IMR-90 (cell line): ENCODE results near the gene RGL1. TPM values are rescaled to one million over a fixed set of nuclear protein-coding genes. Genes with fewer than 3 reads are reported as not detected.

Experiments
- ATAC-seq: fragments of 200-7000 bp; cut with Tn5 transposase; 2 replicates; pipeline ENCODE4 v1.9.1; 2020; ENCODE audit warnings: low read depth, mild to moderate bottlenecking, moderate library complexity
- BruUV-seq: library from RNA; stranded (reverse); fragments of 400-500 nt; replicated peaks from 2 replicates; lab custom pipeline; 2021; lab: Mats Ljungman, UMichigan
- CTCF ChIA-PET: fragments of 300-600 bp; formaldehyde crosslinking; extraction: SDS; loops from one replicate; lab custom pipeline; 2021; ENCODE audit warnings: antibody characterized with exemption; lab: Yijun Ruan, JAX
- POLR2A ChIA-PET: fragments of 300-600 bp; sonication (Branson Sonifier 250); formaldehyde crosslinking; loops from one replicate; lab custom pipeline; 2022; ENCODE audit warnings: antibody characterized with exemption; ENCODE audit not compliant: unreplicated experiment; lab: Charles Lee
- DNase-seq: peaks from one replicate; pipeline ENCODE4 v3.0.0; 2013
- H2AFZ ChIP-seq: replicated peaks from 2 replicates; pipeline ENCODE3; 2013; ENCODE audit warnings: low read length, mild to moderate bottlenecking; ENCODE audit not compliant: poor library complexity
- H2AK5ac ChIP-seq: 2 replicates; pipeline ENCODE4 v1.6.1; 2013; ENCODE audit warnings: low read depth, low read length, inconsistent platforms
- H2AK9ac ChIP-seq: replicated peaks from 2 replicates; pipeline ENCODE3; 2013; ENCODE audit warnings: mild to moderate bottlenecking, low read depth, low read length, moderate library complexity; ENCODE audit not compliant: poor library complexity
- H2BK120ac ChIP-seq: 2 replicates; pipeline ENCODE4 v1.6.1; 2013; ENCODE audit warnings: low read depth, low read length, inconsistent platforms
- H2BK15ac ChIP-seq: 3 replicates; pipeline ENCODE4 v1.6.1; 2013; ENCODE audit warnings: low read depth, low read length, inconsistent platforms
- H2BK20ac ChIP-seq: 2 replicates; pipeline ENCODE4 v1.6.1; 2013; ENCODE audit warnings: low read depth, mild to moderate bottlenecking, inconsistent platforms, low read length, moderate library complexity
- H2BK5ac ChIP-seq: 2 replicates; pipeline ENCODE4 v1.6.1; 2013; ENCODE audit warnings: mild to moderate bottlenecking, low read depth, low read length, inconsistent platforms; ENCODE audit not compliant: poor library complexity, severe bottlenecking
- H3K14ac ChIP-seq: replicated peaks from 2 replicates; pipeline ENCODE4 v1.6.1; 2013; ENCODE audit warnings: low read depth, low read length, inconsistent platforms
- H3K18ac ChIP-seq: 2 replicates; pipeline ENCODE4 v1.6.1; 2013; ENCODE audit warnings: low read depth, low read length, control low read depth
- H3K23ac ChIP-seq: 2 replicates; pipeline ENCODE4 v1.6.1; 2013; ENCODE audit warnings: low read depth, low read length, inconsistent platforms
- H3K27ac ChIP-seq: 2 replicates; pipeline ENCODE4 v1.5.1; 2013; ENCODE audit warnings: mild to moderate bottlenecking, control low read depth, low read length; ENCODE audit not compliant: insufficient read depth
- H3K27me3 ChIP-seq: 2 replicates; pipeline ENCODE4 v1.6.1; 2013; ENCODE audit warnings: low read length; ENCODE audit not compliant: control insufficient read depth, insufficient read depth
- H3K36me3 ChIP-seq: 2 replicates; pipeline ENCODE4 v1.6.1; 2013; ENCODE audit warnings: low read length, mixed read lengths; ENCODE audit not compliant: control insufficient read depth, insufficient read depth
- H3K4ac ChIP-seq: 2 replicates; pipeline ENCODE4 v1.6.1; 2013; ENCODE audit warnings: low read depth, low read length, inconsistent platforms
- H3K4me1 ChIP-seq: 2 replicates; pipeline ENCODE4 v1.6.1; 2013; ENCODE audit warnings: low read length, mixed read lengths; ENCODE audit not compliant: control insufficient read depth, insufficient read depth
- H3K4me2 ChIP-seq: 2 replicates; pipeline ENCODE4 v1.6.1; 2013; ENCODE audit warnings: low read depth, mild to moderate bottlenecking, control low read depth, low read length, moderate library complexity
- H3K4me3 ChIP-seq: 2 replicates; pipeline ENCODE4 v1.5.1; 2013; ENCODE audit warnings: low read depth, mild to moderate bottlenecking, control low read depth, low read length, moderate library complexity; ENCODE audit not compliant: insufficient read depth
- H3K56ac ChIP-seq: 2 replicates; pipeline ENCODE4 v1.6.1; 2013; ENCODE audit warnings: low read length, inconsistent platforms; ENCODE audit not compliant: insufficient read depth; ENCODE audit errors: extremely low read depth
- H3K79me1 ChIP-seq, 2 experiments: 2 replicates each; pipeline ENCODE4 v1.6.1; 2013; ENCODE audit warnings: low read length in 2 of 2, inconsistent platforms in 1 of 2, low read depth in 1 of 2
- H3K9ac ChIP-seq: 2 replicates; pipeline ENCODE4 v1.6.1; 2013; ENCODE audit warnings: low read depth, low read length, control low read depth
- H3K9me1 ChIP-seq: 2 replicates; pipeline ENCODE4 v1.6.1; 2013; ENCODE audit warnings: low read length, inconsistent platforms; ENCODE audit not compliant: insufficient read depth
- H3K9me3 ChIP-seq: 2 replicates; pipeline ENCODE4 v1.6.1; 2013; ENCODE audit warnings: low read length; ENCODE audit not compliant: control insufficient read depth, insufficient read depth
- H4K20me1 ChIP-seq: 2 replicates; pipeline ENCODE4 v1.6.1; 2013; ENCODE audit warnings: low read length, inconsistent platforms; ENCODE audit not compliant: insufficient read depth
- H4K5ac ChIP-seq: 2 replicates; pipeline ENCODE4 v1.6.1; 2013; ENCODE audit warnings: mild to moderate bottlenecking, low read depth, low read length, control low read depth
- H4K8ac ChIP-seq, 2 experiments: 2 replicates each; pipeline ENCODE4 v1.6.1; 2013; ENCODE audit warnings: low read depth in 2 of 2, low read length in 2 of 2, control low read depth in 1 of 2, inconsistent platforms in 1 of 2
- H4K91ac ChIP-seq: 2 replicates; pipeline ENCODE4 v1.6.1; 2013; ENCODE audit warnings: low read depth, low read length, inconsistent platforms; ENCODE audit not compliant: insufficient read depth
- BHLHE40 ChIP-seq: fragments of 150-350 bp; IDR thresholded peaks from 2 replicates; pipeline ENCODE4 v1.6.1; 2016; ENCODE audit warnings: mild to moderate bottlenecking, low read depth, low read length
- CEBPB ChIP-seq: IDR thresholded peaks from 2 replicates; pipeline ENCODE4 v1.6.1; 2012; ENCODE audit warnings: low read depth, low read length, improper control_type of control experiment
- CHD1 ChIP-seq: IDR thresholded peaks from 2 replicates; pipeline ENCODE4 v1.6.1; 2012; ENCODE audit warnings: low read depth, low read length, improper control_type of control experiment
- ELK1 ChIP-seq: fragments of 150-350 bp; IDR thresholded peaks from 2 replicates; pipeline ENCODE4 v1.6.1; 2016; ENCODE audit warnings: low read depth, mild to moderate bottlenecking, low read length, moderate library complexity, borderline replicate concordance
- FOS ChIP-seq: fragments of 150-350 bp; IDR thresholded peaks from 2 replicates; pipeline ENCODE4 v1.6.1; 2016; ENCODE audit warnings: low read depth, low read length
- MAZ ChIP-seq: IDR thresholded peaks from 2 replicates; pipeline ENCODE4 v1.6.1; 2012; ENCODE audit warnings: low read depth, mild to moderate bottlenecking, low read length, improper control_type of control experiment, moderate library complexity, borderline replicate concordance
- MXI1 ChIP-seq: IDR thresholded peaks from 2 replicates; pipeline ENCODE4 v1.6.1; 2012; ENCODE audit warnings: low read depth, mild to moderate bottlenecking, low read length, moderate library complexity, borderline replicate concordance
- NFE2L2 ChIP-seq: fragments of 150-350 bp; IDR thresholded peaks from 2 replicates; pipeline ENCODE4 v1.6.1; 2016; ENCODE audit warnings: low read depth, mild to moderate bottlenecking, low read length
- POLR2A ChIP-seq: IDR thresholded peaks from 2 replicates; pipeline ENCODE4 v1.6.1; 2012; ENCODE audit warnings: mild to moderate bottlenecking, low read depth, low read length
- RAD21 ChIP-seq: IDR thresholded peaks from 2 replicates; pipeline ENCODE4 v1.6.1; 2012; ENCODE audit warnings: low read length, improper control_type of control experiment
- RCOR1 ChIP-seq: IDR thresholded peaks from 2 replicates; pipeline ENCODE4 v1.6.1; 2012; ENCODE audit warnings: mild to moderate bottlenecking, low read length, improper control_type of control experiment; ENCODE audit not compliant: insufficient replicate concordance
- RFX5 ChIP-seq: IDR thresholded peaks from 2 replicates; pipeline ENCODE4 v1.8.0; 2012; ENCODE audit warnings: low read depth, mild to moderate bottlenecking, low read length, moderate library complexity
- SMC3 ChIP-seq: fragments of 150-350 bp; IDR thresholded peaks from 2 replicates; pipeline ENCODE4 v1.6.1; 2016; ENCODE audit warnings: low read depth, mild to moderate bottlenecking, antibody characterized with exemption, low read length, moderate library complexity
- USF2 ChIP-seq: fragments of 150-350 bp; IDR thresholded peaks from 2 replicates; pipeline ENCODE4 v1.6.1; 2017; ENCODE audit warnings: mild to moderate bottlenecking, antibody characterized with exemption, low read length, low read depth
- WGBS, 2 experiments: methylation state at CpG; one replicate each; pipeline versions ENCODE4 v1.1.5 to v1.1.7; 2013; ENCODE audit warnings: missing lambda C conversion rate in 2 of 2; ENCODE audit not compliant: insufficient read length in 1 of 2; ENCODE audit errors: extremely low coverage in 2 of 2; 5-methylcytosine and 5-hydroxymethylcytosine counted together
- dilution Hi-C: fragments of 300-500 bp; cut with HindIII; formaldehyde crosslinking; loops from one replicate; pipeline ENCODE4 v1.14.3; 2018; ENCODE audit warnings: low sequenced_read_pairs; ENCODE audit not compliant: unreplicated experiment
- in situ Hi-C: fragments of 300-500 bp; cut with MboI; formaldehyde crosslinking; loops from 3 replicates; pipeline ENCODE4 v1.14.3; 2019; ENCODE audit warnings: low sequenced_read_pairs, inconsistent platforms, mixed read lengths
- intact Hi-C: fragments of 100-400 bp; cut with micrococcal nuclease; formaldehyde crosslinking; loops from 2 replicates; pipeline ENCODE4 v1.10.0; 2022
- polyA plus RNA-seq, 3 experiments: library from polyadenylated mRNA; depleted of rRNA; stranded (reverse); fragments of >200 nt; gene quantifications; 2 replicates each; pipeline ENCODE4 v1.2.3, GENCODE V29; 2012; ENCODE audit warnings: low replicate concordance in 1 of 3
- total RNA-seq: library from RNA; depleted of rRNA; stranded (reverse); fragments of >200 nt; gene quantifications from 2 replicates; pipeline ENCODE4 v1.2.3, GENCODE V29; 2012

The RGL1 gene
- total and polyA plus RNA-seq, 2 of the 4 experiments (the other 2 are of a cell fraction): 4.7 to 7.5 TPM

GRCh38 chr1:183910845-183911244 lies 105.9 kb downstream of the RGL1 start:
- Histone ChIP-seq H3K9me1 (peaks cover 9% of the 10 kb centered on the region; the same call in 1 of the 2 replicates), H2BK120ac (no peak overlapping the region), H2AK5ac (no peak overlapping the region), H3K56ac (no peak overlapping the region), H4K8ac (no peak overlapping the region), H3K4me2 (no peak overlapping the region), H3K4me1 (peaks cover 4% of the 10 kb centered on the region; the same call in 1 of the 2 replicates), H4K5ac (no peak overlapping the region), H3K9me3 (no peaks in the 10 kb centered on the region), H3K36me3 (peaks cover 20% of the 10 kb centered on the region), H2BK20ac (no peak overlapping the region), H2BK5ac (no peak overlapping the region), H3K79me1 (no peaks in the 10 kb centered on the region; a peak in 1 of 4 replicates), H4K91ac (no peak overlapping the region), H3K18ac (no peak overlapping the region), H3K9ac (no peak overlapping the region), H3K27me3 (no peaks in the 10 kb centered on the region), H3K4me3 (no peak overlapping the region), H3K27ac (no peak overlapping the region), H3K14ac (no peak overlapping the region), H2BK15ac (no peak overlapping the region), H2AK9ac (no peak overlapping the region), H3K23ac (no peak overlapping the region), H3K4ac (no peak overlapping the region), H4K20me1 (no peaks in the 10 kb centered on the region), H2AFZ (no peak overlapping the region)
- ATAC-seq: no peak
- WGBS, 2 experiments: no CpG with 5 or more reads among the region's 4 CpGs
- dilution Hi-C loops: loop anchor here (25.0 kb wide), 1 partner anchor 249 kb away; the partner anchor contains the start of gene APOBEC4
- BruUV-seq: no TSS peak
- in situ Hi-C loops: loop anchor here (5.0 kb wide), 1 partner anchor 259 kb away; the partner anchor contains the start of gene APOBEC4
- intact Hi-C loops: no loop called here
- TF ChIP-seq POLR2A (no peak), RFX5 (no peak), CHD1 (no peak), FOS (no peak), NFE2L2 (no peak), MXI1 (no peak), RAD21 (no peak), RCOR1 (no peak), SMC3 (no peak), ELK1 (no peak), USF2 (no peak), BHLHE40 (no peak), MAZ (no peak), CEBPB (no peak)
- ChIA-PET POLR2A (interaction anchor here (0.7 kb wide), 1 partner anchor 95 kb away, joined by 3 read pairs; no protein-coding TSS in a partner anchor), CTCF (no interaction called here)
- DNase-seq: no peak
